GM12878 (cell line): ENCODE results near the gene IL32. TPM values are rescaled to one million over a fixed set of nuclear protein-coding genes. Genes with fewer than 3 reads are reported as not detected.

Experiments
- ATAC-seq: fragments of 200-7000 bp; cut with Tn5 transposase; 3 replicates; pipeline ENCODE4 v1.9.1; 2020; ENCODE audit warnings: mild to moderate bottlenecking, moderate library complexity
- BruUV-seq: library from RNA; stranded (reverse); fragments of 400-500 nt; replicated peaks from 2 replicates; lab custom pipeline; 2021; lab: Mats Ljungman, UMichigan
- CTCF ChIA-PET: fragments of 300-600 bp; sonication (Branson Sonifier 250); formaldehyde crosslinking; extraction: SDS; loops from one replicate; lab custom pipeline; 2021; ENCODE audit warnings: inconsistent platforms; lab: Yijun Ruan, JAX
- POLR2A ChIA-PET: fragments of 350-600 bp; formaldehyde crosslinking; extraction: SDS; loops from one replicate; lab custom pipeline; 2021; ENCODE audit warnings: inconsistent platforms; lab: Charles Lee
- RAD21 ChIA-PET: fragments of 300-600 bp; sonication (Branson Sonifier 250); formaldehyde crosslinking; loops from one replicate; lab custom pipeline; 2023; ENCODE audit warnings: antibody characterized with exemption; ENCODE audit not compliant: unreplicated experiment; lab: Charles Lee
- SMC1A ChIA-PET: fragments of 300-600 bp; sonication (Branson Sonifier 250); formaldehyde crosslinking; loops from one replicate; lab custom pipeline; 2023; ENCODE audit not compliant: unreplicated experiment, uncharacterized antibody; lab: Charles Lee
- DNase-seq: peaks from one replicate; pipeline ENCODE4 v3.0.0-alpha.2; 2011; ENCODE audit warnings: low read depth, low spot score
- FAIRE-seq: peaks from 3 replicates; lab custom pipeline; 2011; peaks lifted over from hg19 to GRCh38; lab: Jason Lieb, UNC
- H2AFZ ChIP-seq: 2 replicates; pipeline ENCODE4 v1.6.0; 2011; ENCODE audit warnings: low read depth, low read length, control low read depth; ENCODE audit not compliant: control insufficient read depth
- H3K27ac ChIP-seq: 2 replicates; pipeline ENCODE4 v1.5.1; 2011; ENCODE audit warnings: control low read depth; ENCODE audit not compliant: control insufficient read depth, insufficient read depth
- H3K27me3 ChIP-seq, 2 experiments: replicated peaks in 1 of 2; 2 replicates each; pipeline versions ENCODE4 v1.6.0 to v1.6.1; 2011; ENCODE audit warnings: low read length in 1 of 2; ENCODE audit not compliant: control insufficient read depth in 2 of 2, insufficient read depth in 2 of 2
- H3K36me3 ChIP-seq, 2 experiments: 2 replicates each; pipeline ENCODE4 v1.5.1; 2011; ENCODE audit warnings: low read length in 1 of 2; ENCODE audit not compliant: control insufficient read depth in 2 of 2, insufficient read depth in 2 of 2
- H3K4me1 ChIP-seq: 2 replicates; pipeline ENCODE4 v1.6.1; 2011; ENCODE audit warnings: mild to moderate bottlenecking, low read length, moderate library complexity, mixed read lengths; ENCODE audit not compliant: control insufficient read depth, insufficient read depth
- H3K4me2 ChIP-seq: 2 replicates; pipeline ENCODE4 v1.6.0; 2011; ENCODE audit warnings: control low read depth; ENCODE audit not compliant: control insufficient read depth, insufficient read depth
- H3K4me3 ChIP-seq: fragments of 200-600 bp; sonication (generic); 2 replicates; pipeline ENCODE4 v1.5.1; 2016
- H3K79me2 ChIP-seq: 2 replicates; pipeline ENCODE4 v1.6.0; 2011; ENCODE audit warnings: low read length; ENCODE audit not compliant: control insufficient read depth, insufficient read depth
- H3K9ac ChIP-seq: 2 replicates; pipeline ENCODE4 v1.8.0; 2011; ENCODE audit warnings: low read length, control low read depth, mixed read lengths; ENCODE audit not compliant: control insufficient read depth, insufficient read depth
- H3K9me3 ChIP-seq: replicated peaks from 3 replicates; pipeline ENCODE4 v1.5.1; 2011; ENCODE audit warnings: mild to moderate bottlenecking, low read length; ENCODE audit not compliant: control insufficient read depth, insufficient read depth
- H4K20me1 ChIP-seq: 2 replicates; pipeline ENCODE4 v1.6.0; 2011; ENCODE audit not compliant: control insufficient read depth, insufficient read depth
- BRCA1 ChIP-seq: IDR thresholded peaks from 2 replicates; pipeline ENCODE4 v1.6.1; 2011; ENCODE audit warnings: low read depth, low read length, improper control_type of control experiment
- ESRRA ChIP-seq: IDR thresholded peaks from 2 replicates; pipeline ENCODE4 v1.6.1; 2012; ENCODE audit warnings: mild to moderate bottlenecking, low read length, improper control_type of control experiment
- MYC ChIP-seq: IDR thresholded peaks from 2 replicates; pipeline ENCODE4 v1.6.1; 2011; ENCODE audit warnings: mild to moderate bottlenecking, low read length, moderate library complexity, inconsistent platforms; ENCODE audit not compliant: insufficient read depth, insufficient replicate concordance, insufficient read length, severe bottlenecking
- SUPT20H ChIP-seq: IDR thresholded peaks from 2 replicates; pipeline ENCODE4 v1.6.1; 2011; ENCODE audit warnings: low read depth, mild to moderate bottlenecking, low read length, moderate library complexity, borderline replicate concordance; ENCODE audit not compliant: control insufficient read depth
- SUZ12 ChIP-seq: fragments of 200-600 bp; sonication (generic); IDR thresholded peaks from one replicate; pipeline ENCODE4 v1.6.1; 2018; ENCODE audit warnings: antibody characterized with exemption, mild to moderate bottlenecking; ENCODE audit not compliant: unreplicated experiment
- TCF3 ChIP-seq: IDR thresholded peaks from 2 replicates; pipeline ENCODE4 v1.6.1; 2012; ENCODE audit warnings: low read depth, mild to moderate bottlenecking, low read length, borderline replicate concordance; ENCODE audit not compliant: insufficient read depth
- WGBS: methylation state at CpG from one replicate; pipeline ENCODE4 v1.1.6; 2016; ENCODE audit warnings: low lambda C conversion rate; ENCODE audit not compliant: insufficient replicate concordance, insufficient coverage; ENCODE audit errors: missing lambda C conversion rate; 5-methylcytosine and 5-hydroxymethylcytosine counted together
- in situ Hi-C: fragments of 300-500 bp; cut with MboI; formaldehyde crosslinking; loops from 9 replicates; pipeline ENCODE4 v1.14.3; 2018; ENCODE audit warnings: mixed read lengths
- intact Hi-C: fragments of 100-400 bp; cut with micrococcal nuclease; formaldehyde crosslinking; loops from one replicate; pipeline ENCODE4 v1.14.2; 2022; ENCODE audit not compliant: unreplicated experiment
- polyA plus RNA-seq, 11 experiments: library from polyadenylated mRNA; depleted of rRNA in 4 of 11; unstranded in 6 of 11; stranded (reverse) in 5 of 11; fragments of >200 nt; fragmentation: Nextera tagmentation in 4 of 11; fragmentation: Illumina TruSeq in 1 of 11; extraction: Ambion mirVana in 4 of 11; extraction: Trizol in 1 of 11; gene quantifications; 1 replicate in 1 of 11; 2 replicates in 10 of 11; pipeline versions ENCODE4 v1.2.1 to v1.2.3, GENCODE V29; 2011 to 2016; ENCODE audit warnings: inconsistent platforms in 2 of 11, missing spikeins in 2 of 11, low read depth in 1 of 11
- total RNA-seq, 4 experiments: library from RNA; depleted of rRNA in 3 of 4; stranded (reverse); fragments of >200 nt in 3 of 4; fragmentation: Illumina TruSeq in 1 of 4; extraction: Trizol in 1 of 4; gene quantifications; 2 replicates each; pipeline versions ENCODE4 v1.2.1 to v1.2.3, GENCODE V29; 2013 to 2021

Gene IL32
- total and polyA plus RNA-seq, 10 of the 15 experiments (the other 5 are each of a cell fraction or from before 2014, with no cell fraction given), result 27.0 to 122 (median 55.8) TPM

- CTCF ChIA-PET, result interaction anchor here (8.9 to 18.2 kb wide), 2 partner anchors 31 to 92 kb away, joined by 143 to 421 read pairs; no protein-coding TSS in a partner anchor
- 1% methylated on average over 23 of the region's 40 CpGs for WGBS
- Histone ChIP-seq H3K79me2 (no peaks in the 10 kb centered on the region), H3K27me3 (peaks cover 8 to 17% of the 10 kb centered on the region in 2 experiments; a peak in 3 of 4 replicates), H3K9ac (no peak overlapping the region), H3K4me1 (peaks cover 6% of the 10 kb centered on the region), H4K20me1 (no peaks in the 10 kb centered on the region), H3K4me3 (no peak overlapping the region), H3K27ac (no peak overlapping the region), H3K36me3 (no peaks in the 10 kb centered on the region), H3K9me3 (no peaks in the 10 kb centered on the region), H2AFZ (no peak overlapping the region), H3K4me2 (no peak overlapping the region)
- no peak for DNase-seq
- SMC1A ChIA-PET, result no interaction called here
- in situ Hi-C loops, result no loop called here
- BruUV-seq, result no TSS peak
- intact Hi-C loops, result no loop called here
- RAD21 ChIA-PET, result no interaction called here
- FAIRE-seq, result no peak
- POLR2A ChIA-PET, result no interaction called here
- no peak for ATAC-seq
- TF ChIP-seq SUZ12, result peak; percentile 86
- no peak for TF ChIP-seq TCF3
- TF ChIP-seq SUPT20H, result no peak
- no peak for TF ChIP-seq BRCA1
- TF ChIP-seq ESRRA, result no peak
- TF ChIP-seq MYC, result no peak
Observed at GRCh38 chr16:3035972-3036725, 29.3 kb upstream of the IL32 start.
